Measurements from ENCODE around the gene DST. TPM values are rescaled to one million over a fixed set of nuclear protein-coding genes. Genes with fewer than 3 reads are reported as not detected.
A peak's percentile ranks its signal among the peaks of the same experiment; 100 is the strongest.

DST gene
- total RNA-seq, 1 experiment from 2014 or later = 71.8 TPM

DNA sequence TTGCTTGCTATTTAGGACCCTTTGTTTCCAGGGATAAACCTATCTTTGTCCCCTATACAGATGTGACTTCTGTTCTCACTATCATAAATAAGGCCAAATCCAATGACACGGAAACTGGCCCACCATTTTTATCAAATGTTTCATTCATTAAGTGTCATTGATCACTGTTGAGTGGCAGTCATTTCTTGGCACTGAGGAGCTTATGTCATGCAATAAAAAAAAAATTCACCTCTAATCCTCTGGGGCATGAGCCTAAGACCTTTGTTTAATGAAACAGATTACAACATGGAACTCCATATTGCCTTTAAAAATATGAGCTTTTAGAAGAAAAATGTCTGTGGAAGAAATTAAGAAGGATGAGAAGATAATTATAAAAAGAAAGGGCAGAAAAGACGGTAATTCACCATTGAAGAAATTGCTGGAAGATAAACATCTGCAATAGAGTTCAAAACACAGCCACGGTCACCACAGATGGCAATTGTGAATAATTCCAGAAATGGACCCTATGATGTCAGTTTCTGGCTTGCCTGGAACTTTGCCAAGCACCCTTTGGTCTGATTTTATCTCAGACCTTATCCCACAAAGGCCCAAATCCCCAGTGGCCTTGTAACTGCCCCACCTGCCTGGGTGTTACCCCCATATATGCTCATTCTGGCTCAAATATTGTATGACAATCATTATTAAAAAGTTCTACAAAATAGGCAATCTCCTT lies 91.1 kb downstream of the DST start:
- H3K27me3 ChIP-seq (replicated peaks; ENCODE audit: insufficient read depth, low read depth, low read length, poor library complexity) = no peaks in the 10 kb centered on the region
- DNase-seq (ENCODE audit: low spot score) = no peak
- H3K27ac ChIP-seq (ENCODE audit: low read depth, low read length, poor library complexity, severe bottlenecking) = no peak overlapping the region
- H3K4me1 ChIP-seq (ENCODE audit: insufficient read depth, low read length, poor library complexity, severe bottlenecking) = peaks cover 21% of the 10 kb centered on the region
- CTCF ChIA-PET = no interaction called here
- TF ChIP-seq, protein P1, sequence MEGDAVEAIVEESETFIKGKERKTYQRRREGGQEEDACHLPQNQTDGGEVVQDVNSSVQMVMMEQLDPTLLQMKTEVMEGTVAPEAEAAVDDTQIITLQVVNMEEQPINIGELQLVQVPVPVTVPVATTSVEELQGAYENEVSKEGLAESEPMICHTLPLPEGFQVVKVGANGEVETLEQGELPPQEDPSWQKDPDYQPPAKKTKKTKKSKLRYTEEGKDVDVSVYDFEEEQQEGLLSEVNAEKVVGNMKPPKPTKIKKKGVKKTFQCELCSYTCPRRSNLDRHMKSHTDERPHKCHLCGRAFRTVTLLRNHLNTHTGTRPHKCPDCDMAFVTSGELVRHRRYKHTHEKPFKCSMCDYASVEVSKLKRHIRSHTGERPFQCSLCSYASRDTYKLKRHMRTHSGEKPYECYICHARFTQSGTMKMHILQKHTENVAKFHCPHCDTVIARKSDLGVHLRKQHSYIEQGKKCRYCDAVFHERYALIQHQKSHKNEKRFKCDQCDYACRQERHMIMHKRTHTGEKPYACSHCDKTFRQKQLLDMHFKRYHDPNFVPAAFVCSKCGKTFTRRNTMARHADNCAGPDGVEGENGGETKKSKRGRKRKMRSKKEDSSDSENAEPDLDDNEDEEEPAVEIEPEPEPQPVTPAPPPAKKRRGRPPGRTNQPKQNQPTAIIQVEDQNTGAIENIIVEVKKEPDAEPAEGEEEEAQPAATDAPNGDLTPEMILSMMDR (conservative IDR thresholded peaks at IDR 0.05; ENCODE audit: low read depth, low read length) = no peak
- TF ChIP-seq EZH2 (IDR thresholded peaks at IDR 0.05; ENCODE audit: borderline replicate concordance, low read depth, low read length, poor library complexity, severe bottlenecking) = no peak
- intact Hi-C loops (cut with micrococcal nuclease; ENCODE audit: unreplicated experiment) = no loop called here
- H3K9me3 ChIP-seq (ENCODE audit: low read depth, low read length, poor library complexity, severe bottlenecking) = no peaks in the 10 kb centered on the region
- POLR2A ChIA-PET (ENCODE audit: low non-redundant PET) = no interaction called here
- no TSS peak for BruUV-seq (replicated peaks)
- no peak overlapping the region for H3K4me3 ChIP-seq (ENCODE audit: low read depth, low read length, poor library complexity, severe bottlenecking)
- no peaks in the 10 kb centered on the region for H3K36me3 ChIP-seq (ENCODE audit: insufficient read depth, low read length, poor library complexity, severe bottlenecking)

DNA sequence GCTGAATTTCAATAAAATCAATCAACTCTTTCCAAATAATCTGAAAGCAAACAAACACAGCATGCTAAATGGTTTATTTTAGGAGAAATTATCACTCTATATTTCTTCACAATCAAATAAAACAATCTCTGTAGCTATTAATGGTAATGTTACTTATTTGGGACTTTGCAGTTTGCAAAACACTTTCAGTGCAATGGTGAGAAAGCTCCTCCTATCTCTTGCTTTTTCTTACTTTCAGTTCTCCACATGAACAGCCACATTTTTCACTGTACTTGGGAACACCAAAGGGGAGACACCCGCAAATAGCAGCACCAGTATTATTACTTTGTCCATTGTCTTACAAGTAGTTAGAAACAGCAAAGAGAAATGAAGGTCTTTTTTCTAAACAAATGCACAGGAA lies 92.4 kb downstream of the DST start:
- POLR2A ChIA-PET (ENCODE audit: low non-redundant PET) = no interaction called here
- no peak overlapping the region for H3K27ac ChIP-seq (ENCODE audit: low read depth, low read length, poor library complexity, severe bottlenecking)
- no peak overlapping the region for H3K4me3 ChIP-seq (ENCODE audit: low read depth, low read length, poor library complexity, severe bottlenecking)
- no peaks in the 10 kb centered on the region for H3K36me3 ChIP-seq (ENCODE audit: insufficient read depth, low read length, poor library complexity, severe bottlenecking)
- CTCF ChIA-PET = no interaction called here
- no TSS peak for BruUV-seq (replicated peaks)
- DNase-seq (ENCODE audit: low spot score) = no peak
- peaks cover 16% of the 10 kb centered on the region for H3K4me1 ChIP-seq (ENCODE audit: insufficient read depth, low read length, poor library complexity, severe bottlenecking)
- TF ChIP-seq, protein P1 (conservative IDR thresholded peaks at IDR 0.05; ENCODE audit: low read depth, low read length) = no peak
- no peak for TF ChIP-seq EZH2 (IDR thresholded peaks at IDR 0.05; ENCODE audit: borderline replicate concordance, low read depth, low read length, poor library complexity, severe bottlenecking)
- H3K9me3 ChIP-seq (ENCODE audit: low read depth, low read length, poor library complexity, severe bottlenecking) = no peaks in the 10 kb centered on the region
- no peaks in the 10 kb centered on the region for H3K27me3 ChIP-seq (replicated peaks; ENCODE audit: insufficient read depth, low read depth, low read length, poor library complexity)
- intact Hi-C loops (cut with micrococcal nuclease; ENCODE audit: unreplicated experiment) = no loop called here

DNA sequence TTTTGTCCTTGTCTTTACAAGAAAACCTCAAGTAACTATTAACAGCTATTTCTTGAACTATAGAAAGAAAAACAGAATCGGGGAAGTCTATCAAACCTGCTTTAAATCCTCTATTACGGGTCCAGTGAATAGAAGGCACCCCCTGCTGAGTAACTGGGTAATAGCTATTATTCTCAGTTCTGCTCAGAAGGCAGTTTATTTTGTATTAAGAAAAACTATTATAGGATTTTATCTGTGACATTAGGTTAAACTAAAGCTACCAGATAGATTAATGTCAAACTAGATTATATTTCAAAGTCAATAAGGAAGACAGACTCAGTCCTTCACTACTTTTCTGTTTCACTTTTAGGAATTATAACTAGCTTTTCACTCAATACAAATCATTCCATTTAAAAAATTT lies 93.7 kb downstream of the DST start:
- TF ChIP-seq, protein P1 (conservative IDR thresholded peaks at IDR 0.05; ENCODE audit: low read depth, low read length) = peak; percentile 17; the same call in 1 of the 2 replicates
- TF ChIP-seq EZH2 (IDR thresholded peaks at IDR 0.05; ENCODE audit: borderline replicate concordance, low read depth, low read length, poor library complexity, severe bottlenecking) = no peak
- ChIA-PET POLR2A (ENCODE audit: low non-redundant PET) (no interaction called here), CTCF (interaction anchor here (1.3 kb wide), 1 partner anchor 46 kb away, joined by 19 read pairs; no protein-coding TSS in a partner anchor)
- H3K9me3 ChIP-seq (ENCODE audit: low read depth, low read length, poor library complexity, severe bottlenecking) = no peaks in the 10 kb centered on the region
- intact Hi-C loops (cut with micrococcal nuclease; ENCODE audit: unreplicated experiment) = no loop called here
- no TSS peak for BruUV-seq (replicated peaks)
- H3K27me3 ChIP-seq (replicated peaks; ENCODE audit: insufficient read depth, low read depth, low read length, poor library complexity) = no peaks in the 10 kb centered on the region
- no peak overlapping the region for H3K4me3 ChIP-seq (ENCODE audit: low read depth, low read length, poor library complexity, severe bottlenecking)
- no peaks in the 10 kb centered on the region for H3K36me3 ChIP-seq (ENCODE audit: insufficient read depth, low read length, poor library complexity, severe bottlenecking)
- no peak overlapping the region for H3K27ac ChIP-seq (ENCODE audit: low read depth, low read length, poor library complexity, severe bottlenecking)
- peaks cover 16% of the 10 kb centered on the region for H3K4me1 ChIP-seq (ENCODE audit: insufficient read depth, low read length, poor library complexity, severe bottlenecking)
- peak; percentile 53 for DNase-seq (ENCODE audit: low spot score)
